ENCODE results near the gene HIC1. TPM values are rescaled to one million over a fixed set of nuclear protein-coding genes. Genes with fewer than 3 reads are reported as not detected.

HIC1 gene
- total and polyA plus RNA-seq, 4 donors: 0.44 to 4.8 (median 3.7) TPM

DNA sequence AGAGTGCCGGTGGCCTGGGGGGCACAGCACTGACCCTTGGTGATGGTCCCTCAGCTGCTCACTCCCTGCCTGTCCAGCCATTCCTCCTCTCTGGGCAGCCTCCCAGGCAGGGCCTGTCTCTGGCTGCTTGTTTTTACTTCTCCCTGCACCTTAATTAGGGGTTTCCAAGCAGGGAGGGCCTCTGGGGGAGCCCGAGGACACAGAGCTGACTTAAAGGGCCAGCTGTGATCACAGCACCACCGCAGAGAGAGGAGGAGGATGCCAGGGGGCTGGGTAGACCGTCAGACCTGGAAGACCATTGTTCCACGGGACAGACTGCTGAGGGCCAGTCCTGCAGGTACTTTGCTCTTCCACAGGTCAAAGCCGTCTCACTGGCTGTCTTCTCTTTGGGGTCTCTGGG, 26.2 kb upstream of the HIC1 start:
- no peak for DNase-seq (ENCODE audit: low spot score)
- H3K9me3 ChIP-seq (ENCODE audit: control insufficient read depth in 4 of 4, low read length in 3 of 4): no peaks in the 10 kb centered on the region
- H3K27ac ChIP-seq (ENCODE audit: low read depth in 1 of 2, low read length in 2 of 2): no peak overlapping the region
- H3K4me1 ChIP-seq (ENCODE audit: control insufficient read depth in 4 of 4, insufficient read depth in 4 of 4, low read length in 3 of 4): peaks cover 2 to 46% (median 31%) of the 10 kb centered on the region in 4 donors
- no peaks in the 10 kb centered on the region for H3K27me3 ChIP-seq (ENCODE audit: control insufficient read depth in 4 of 4, insufficient read depth in 4 of 4, low read length in 3 of 4)
- no peak overlapping the region for H3K4me3 ChIP-seq (ENCODE audit: low read depth in 1 of 3, low read length in 3 of 3)
- H3K9ac ChIP-seq (ENCODE audit: low read depth in 1 of 2, low read length in 2 of 2): no peak overlapping the region
- peaks cover 0 to 4% (median 0%) of the 10 kb centered on the region in 4 donors for H3K36me3 ChIP-seq (ENCODE audit: control insufficient read depth in 4 of 4, insufficient read depth in 3 of 4, low read depth in 1 of 4, low read length in 3 of 4)
- 69% methylated on average over 6 of the region's 6 CpGs for WGBS
- TF ChIP-seq, protein P1, sequence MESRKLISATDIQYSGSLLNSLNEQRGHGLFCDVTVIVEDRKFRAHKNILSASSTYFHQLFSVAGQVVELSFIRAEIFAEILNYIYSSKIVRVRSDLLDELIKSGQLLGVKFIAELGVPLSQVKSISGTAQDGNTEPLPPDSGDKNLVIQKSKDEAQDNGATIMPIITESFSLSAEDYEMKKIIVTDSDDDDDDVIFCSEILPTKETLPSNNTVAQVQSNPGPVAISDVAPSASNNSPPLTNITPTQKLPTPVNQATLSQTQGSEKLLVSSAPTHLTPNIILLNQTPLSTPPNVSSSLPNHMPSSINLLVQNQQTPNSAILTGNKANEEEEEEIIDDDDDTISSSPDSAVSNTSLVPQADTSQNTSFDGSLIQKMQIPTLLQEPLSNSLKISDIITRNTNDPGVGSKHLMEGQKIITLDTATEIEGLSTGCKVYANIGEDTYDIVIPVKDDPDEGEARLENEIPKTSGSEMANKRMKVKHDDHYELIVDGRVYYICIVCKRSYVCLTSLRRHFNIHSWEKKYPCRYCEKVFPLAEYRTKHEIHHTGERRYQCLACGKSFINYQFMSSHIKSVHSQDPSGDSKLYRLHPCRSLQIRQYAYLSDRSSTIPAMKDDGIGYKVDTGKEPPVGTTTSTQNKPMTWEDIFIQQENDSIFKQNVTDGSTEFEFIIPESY (IDR thresholded peaks at IDR 0.05): no peak

DNA sequence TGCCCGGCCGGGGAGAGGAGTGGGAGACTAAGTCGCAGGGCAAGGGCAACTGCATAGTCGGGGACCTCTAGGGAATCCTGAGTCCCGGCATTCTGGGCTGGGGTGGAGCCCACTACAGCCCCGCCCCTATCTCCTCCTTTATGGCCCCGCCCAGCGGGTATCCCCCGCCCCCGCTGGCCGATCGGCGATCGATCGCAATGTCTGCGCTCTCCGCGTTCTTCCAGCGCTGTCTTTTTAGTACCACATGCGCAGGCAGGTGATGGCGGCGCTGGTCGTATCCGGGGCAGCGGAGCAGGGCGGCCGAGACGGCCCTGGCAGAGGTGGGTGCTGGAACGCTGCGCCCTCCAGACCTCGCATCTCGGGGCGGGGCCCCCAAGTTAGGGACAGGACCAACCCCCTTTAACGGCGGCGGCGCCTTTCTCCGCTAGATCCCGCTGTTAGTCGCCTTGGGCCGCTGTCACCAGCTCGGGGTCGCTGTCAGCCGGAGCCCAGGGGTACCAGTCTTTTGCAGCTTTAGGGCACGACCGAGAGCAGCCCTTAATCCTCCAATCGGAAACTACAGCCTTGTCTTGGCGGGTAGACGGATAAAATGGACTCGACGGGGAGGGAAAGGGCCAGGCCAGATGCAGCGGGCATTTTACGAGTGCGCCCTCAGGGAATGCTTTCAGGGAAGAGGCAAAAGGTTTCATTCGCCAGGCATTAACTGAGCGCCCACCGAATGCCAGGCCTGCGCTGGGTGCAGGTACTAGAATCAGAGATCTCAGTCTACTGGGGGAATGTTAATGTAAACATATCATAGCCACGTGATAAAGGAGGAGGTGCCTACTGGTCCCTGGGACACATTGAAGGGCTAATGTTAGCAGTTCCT, 24.8 kb upstream of the HIC1 start, which contains the start of gene DPH1:
Gene DPH1 (plus strand): TSS at position 243 of the 868 bp plus-strand sequence. CDS start 17 bp downstream, at position 260.
- H3K4me1 ChIP-seq (ENCODE audit: control insufficient read depth in 4 of 4, insufficient read depth in 4 of 4, low read length in 3 of 4): peaks cover 2 to 33% (median 21%) of the 10 kb centered on the region in 4 donors
- peak within 1 kb of the TSS; percentile 71 to 93 (median 89) for H3K4me3 ChIP-seq (ENCODE audit: low read depth in 1 of 3, low read length in 3 of 3)
- DNase-seq (ENCODE audit: low spot score): peak; percentile 88
- H3K36me3 ChIP-seq (ENCODE audit: control insufficient read depth in 4 of 4, insufficient read depth in 3 of 4, low read depth in 1 of 4, low read length in 3 of 4): peaks cover 0 to 4% (median 0%) of the 10 kb centered on the region in 4 donors
- H3K9ac ChIP-seq (ENCODE audit: low read depth in 1 of 2, low read length in 2 of 2): peak within 1 kb of the TSS; percentile 51 to 87
- peak within 1 kb of the TSS; percentile 60 to 77 for H3K27ac ChIP-seq (ENCODE audit: low read depth in 1 of 2, low read length in 2 of 2)
- 2% methylated on average over 59 of the region's 59 CpGs for WGBS
- no peaks in the 10 kb centered on the region for H3K27me3 ChIP-seq (ENCODE audit: control insufficient read depth in 4 of 4, insufficient read depth in 4 of 4, low read length in 3 of 4)
- H3K9me3 ChIP-seq (ENCODE audit: control insufficient read depth in 4 of 4, low read length in 3 of 4): no peaks in the 10 kb centered on the region
- peak in 1 of 2 donors; percentile 49 for TF ChIP-seq RXRA (IDR thresholded peaks at IDR 0.05)
- peak; percentile 17 for TF ChIP-seq TAF1 (conservative IDR thresholded peaks at IDR 0.05)
- peak; percentile 96 to 97 for TF ChIP-seq EGR1 (IDR thresholded peaks at IDR 0.05; ENCODE audit: low read depth in 2 of 2)
- TF ChIP-seq HNF4G (IDR thresholded peaks at IDR 0.05): no peak
- no peak for TF ChIP-seq JUND (IDR thresholded peaks at IDR 0.05)
- TF ChIP-seq, protein P2, sequence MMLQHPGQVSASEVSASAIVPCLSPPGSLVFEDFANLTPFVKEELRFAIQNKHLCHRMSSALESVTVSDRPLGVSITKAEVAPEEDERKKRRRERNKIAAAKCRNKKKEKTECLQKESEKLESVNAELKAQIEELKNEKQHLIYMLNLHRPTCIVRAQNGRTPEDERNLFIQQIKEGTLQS (IDR thresholded peaks at IDR 0.05): no peak
- TF ChIP-seq YY1 (IDR thresholded peaks at IDR 0.05): peak; percentile 97
- TF ChIP-seq, protein P3, sequence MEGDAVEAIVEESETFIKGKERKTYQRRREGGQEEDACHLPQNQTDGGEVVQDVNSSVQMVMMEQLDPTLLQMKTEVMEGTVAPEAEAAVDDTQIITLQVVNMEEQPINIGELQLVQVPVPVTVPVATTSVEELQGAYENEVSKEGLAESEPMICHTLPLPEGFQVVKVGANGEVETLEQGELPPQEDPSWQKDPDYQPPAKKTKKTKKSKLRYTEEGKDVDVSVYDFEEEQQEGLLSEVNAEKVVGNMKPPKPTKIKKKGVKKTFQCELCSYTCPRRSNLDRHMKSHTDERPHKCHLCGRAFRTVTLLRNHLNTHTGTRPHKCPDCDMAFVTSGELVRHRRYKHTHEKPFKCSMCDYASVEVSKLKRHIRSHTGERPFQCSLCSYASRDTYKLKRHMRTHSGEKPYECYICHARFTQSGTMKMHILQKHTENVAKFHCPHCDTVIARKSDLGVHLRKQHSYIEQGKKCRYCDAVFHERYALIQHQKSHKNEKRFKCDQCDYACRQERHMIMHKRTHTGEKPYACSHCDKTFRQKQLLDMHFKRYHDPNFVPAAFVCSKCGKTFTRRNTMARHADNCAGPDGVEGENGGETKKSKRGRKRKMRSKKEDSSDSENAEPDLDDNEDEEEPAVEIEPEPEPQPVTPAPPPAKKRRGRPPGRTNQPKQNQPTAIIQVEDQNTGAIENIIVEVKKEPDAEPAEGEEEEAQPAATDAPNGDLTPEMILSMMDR (IDR thresholded peaks at IDR 0.05; ENCODE audit: low read depth, low read length, missing input control): no peak
- TF ChIP-seq FOXA2 (IDR thresholded peaks at IDR 0.05): no peak
- TF ChIP-seq HNF4A (conservative IDR thresholded peaks at IDR 0.05): peak in 1 of 2 donors; percentile 35
- TF ChIP-seq, protein P1 (IDR thresholded peaks at IDR 0.05): no peak
- peak in 1 of 2 donors; percentile 63 for TF ChIP-seq GABPA (IDR thresholded peaks at IDR 0.05 in 1 of 2, conservative IDR thresholded peaks at IDR 0.05 in 1 of 2)
- peak in 1 of 2 donors; percentile 62 for TF ChIP-seq RAD21 (IDR thresholded peaks at IDR 0.05)
- TF ChIP-seq, protein P4, sequence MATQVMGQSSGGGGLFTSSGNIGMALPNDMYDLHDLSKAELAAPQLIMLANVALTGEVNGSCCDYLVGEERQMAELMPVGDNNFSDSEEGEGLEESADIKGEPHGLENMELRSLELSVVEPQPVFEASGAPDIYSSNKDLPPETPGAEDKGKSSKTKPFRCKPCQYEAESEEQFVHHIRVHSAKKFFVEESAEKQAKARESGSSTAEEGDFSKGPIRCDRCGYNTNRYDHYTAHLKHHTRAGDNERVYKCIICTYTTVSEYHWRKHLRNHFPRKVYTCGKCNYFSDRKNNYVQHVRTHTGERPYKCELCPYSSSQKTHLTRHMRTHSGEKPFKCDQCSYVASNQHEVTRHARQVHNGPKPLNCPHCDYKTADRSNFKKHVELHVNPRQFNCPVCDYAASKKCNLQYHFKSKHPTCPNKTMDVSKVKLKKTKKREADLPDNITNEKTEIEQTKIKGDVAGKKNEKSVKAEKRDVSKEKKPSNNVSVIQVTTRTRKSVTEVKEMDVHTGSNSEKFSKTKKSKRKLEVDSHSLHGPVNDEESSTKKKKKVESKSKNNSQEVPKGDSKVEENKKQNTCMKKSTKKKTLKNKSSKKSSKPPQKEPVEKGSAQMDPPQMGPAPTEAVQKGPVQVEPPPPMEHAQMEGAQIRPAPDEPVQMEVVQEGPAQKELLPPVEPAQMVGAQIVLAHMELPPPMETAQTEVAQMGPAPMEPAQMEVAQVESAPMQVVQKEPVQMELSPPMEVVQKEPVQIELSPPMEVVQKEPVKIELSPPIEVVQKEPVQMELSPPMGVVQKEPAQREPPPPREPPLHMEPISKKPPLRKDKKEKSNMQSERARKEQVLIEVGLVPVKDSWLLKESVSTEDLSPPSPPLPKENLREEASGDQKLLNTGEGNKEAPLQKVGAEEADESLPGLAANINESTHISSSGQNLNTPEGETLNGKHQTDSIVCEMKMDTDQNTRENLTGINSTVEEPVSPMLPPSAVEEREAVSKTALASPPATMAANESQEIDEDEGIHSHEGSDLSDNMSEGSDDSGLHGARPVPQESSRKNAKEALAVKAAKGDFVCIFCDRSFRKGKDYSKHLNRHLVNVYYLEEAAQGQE (IDR thresholded peaks at IDR 0.05): peak; percentile 58
- TF ChIP-seq, protein P5, sequence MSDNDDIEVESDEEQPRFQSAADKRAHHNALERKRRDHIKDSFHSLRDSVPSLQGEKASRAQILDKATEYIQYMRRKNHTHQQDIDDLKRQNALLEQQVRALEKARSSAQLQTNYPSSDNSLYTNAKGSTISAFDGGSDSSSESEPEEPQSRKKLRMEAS (IDR thresholded peaks at IDR 0.05): peak; percentile 98
- peak; percentile 73 for TF ChIP-seq SP1 (IDR thresholded peaks at IDR 0.05)
- TF ChIP-seq FOXA1 (IDR thresholded peaks at IDR 0.05): peak; percentile 25
- TF ChIP-seq NR2F2 (IDR thresholded peaks at IDR 0.05): no peak

All from liver (tissue), 9 donors.